GM19023 (cell line): ENCODE measurements around the gene MNAT1.
"Not testable (repeated sequence)": the region's sequence is repeated elsewhere in the genome, so short reads cannot be mapped to it uniquely, and the experiment has no call there.

Experiments
- ATAC-seq: cut with Tn5 transposase; IDR thresholded peaks from one replicate; pipeline ENCODE4 v1.9.1; 2021; ENCODE audit warnings: mild to moderate bottlenecking, moderate library complexity; ENCODE audit not compliant: unreplicated experiment

The MNAT1 gene

DNA sequence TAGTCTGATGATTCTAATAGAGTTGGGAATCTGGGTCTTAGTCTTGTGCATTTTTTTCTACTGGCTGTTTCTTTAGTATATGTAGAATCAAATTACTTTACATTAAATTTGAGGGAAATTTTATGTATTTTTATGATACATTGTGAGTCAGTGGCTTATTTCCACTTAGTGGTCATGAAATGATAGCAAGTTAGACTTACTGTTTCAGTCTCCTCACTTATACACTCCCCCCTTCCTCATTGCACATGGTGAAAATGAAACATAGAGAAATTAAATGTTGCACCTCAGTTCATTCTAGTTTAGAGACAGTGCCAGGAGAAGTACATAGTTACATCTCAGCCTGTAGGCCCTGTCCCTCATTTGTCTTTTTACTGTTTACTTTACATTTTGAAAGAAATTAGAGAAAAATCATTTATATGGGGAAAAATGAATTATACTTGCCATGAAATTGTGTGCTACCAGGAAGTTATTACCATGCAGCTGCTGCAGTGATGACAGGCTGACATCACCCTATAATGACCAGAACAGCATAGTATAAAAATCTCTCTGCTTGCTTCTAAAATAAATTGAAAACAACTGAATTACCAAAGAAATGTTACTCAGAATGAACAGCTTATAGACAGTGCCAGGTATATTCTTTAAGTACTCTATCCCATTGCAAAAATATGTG is 133.1 kb downstream of the MNAT1 start:
- no peak for ATAC-seq

DNA sequence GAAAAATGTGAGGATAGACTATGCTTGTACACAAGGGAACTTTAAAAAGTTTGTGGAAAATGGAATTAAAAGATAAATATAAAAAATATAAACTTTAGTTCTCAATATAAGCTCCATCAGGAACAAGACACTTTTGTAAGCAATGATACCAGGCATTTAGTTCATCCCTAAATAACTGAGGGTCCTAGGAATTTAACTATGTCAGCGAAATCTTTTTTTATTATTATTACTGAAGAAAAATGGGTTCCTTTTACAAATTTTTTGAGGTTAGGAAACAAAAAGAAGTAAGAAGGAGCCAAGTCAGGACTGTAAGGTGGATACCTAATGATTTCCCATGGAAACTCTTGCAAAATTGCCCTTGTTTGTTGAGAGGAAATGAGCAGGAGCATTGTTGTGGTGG is 143.6 kb downstream of the MNAT1 start:
- ATAC-seq: no peak

DNA sequence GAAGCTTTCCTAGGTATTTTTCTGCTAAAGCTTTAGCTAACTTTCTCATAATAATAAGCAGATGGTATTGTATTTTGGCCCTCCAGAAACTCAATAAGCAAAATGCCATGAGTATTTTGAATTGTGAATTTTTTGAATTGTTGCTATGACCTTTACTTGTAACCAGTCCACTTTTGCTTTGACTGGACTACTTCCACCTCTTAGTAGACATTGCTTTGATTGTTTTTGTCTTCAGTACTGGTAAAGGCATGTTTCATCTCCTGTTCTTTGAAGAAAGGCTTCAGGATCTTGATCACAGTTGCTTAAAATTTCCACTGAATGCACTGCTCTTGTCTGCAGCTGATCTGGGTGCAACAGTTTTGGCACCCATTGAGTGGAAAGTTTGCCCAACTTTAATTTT is 144.0 kb downstream of the MNAT1 start:
- ATAC-seq: no peak

DNA sequence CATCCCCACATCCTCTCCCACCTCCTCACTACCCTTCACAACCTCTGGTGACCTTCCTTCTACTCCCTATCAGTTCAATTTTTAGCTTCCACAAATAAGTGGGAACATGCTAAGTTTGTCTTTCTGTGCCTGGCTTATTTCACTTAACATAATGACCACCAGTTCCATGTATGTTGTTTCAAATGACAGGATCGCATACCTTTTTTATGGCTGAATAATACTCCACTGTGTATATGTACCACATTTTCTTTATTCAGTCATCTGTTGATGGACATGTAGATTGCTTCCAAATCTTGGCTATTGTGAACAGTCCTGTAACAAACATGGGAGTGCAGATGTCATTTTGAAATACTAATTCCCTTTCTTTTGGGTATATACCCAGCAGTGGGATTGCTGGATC is 147.7 kb downstream of the MNAT1 start:
- no peak for ATAC-seq

DNA sequence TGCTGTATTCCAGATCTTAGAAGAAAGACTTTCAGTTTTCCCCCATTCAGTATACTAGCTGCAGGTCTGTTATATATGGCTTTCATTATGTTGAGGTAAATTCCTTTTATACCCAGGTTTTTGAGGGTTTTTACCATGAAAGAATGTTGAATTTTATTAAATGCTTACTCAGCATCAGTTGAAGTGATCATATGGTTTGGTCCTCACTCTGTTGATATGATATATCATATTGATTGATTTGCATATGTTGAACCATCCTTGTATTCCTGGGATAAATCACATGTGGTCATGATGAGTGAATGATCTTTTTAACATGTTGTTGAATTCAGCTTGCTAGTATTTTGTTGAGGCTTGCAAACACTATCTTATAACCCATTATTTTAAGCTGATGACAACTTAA is 149.6 kb downstream of the MNAT1 start:
- ATAC-seq: no peak

DNA sequence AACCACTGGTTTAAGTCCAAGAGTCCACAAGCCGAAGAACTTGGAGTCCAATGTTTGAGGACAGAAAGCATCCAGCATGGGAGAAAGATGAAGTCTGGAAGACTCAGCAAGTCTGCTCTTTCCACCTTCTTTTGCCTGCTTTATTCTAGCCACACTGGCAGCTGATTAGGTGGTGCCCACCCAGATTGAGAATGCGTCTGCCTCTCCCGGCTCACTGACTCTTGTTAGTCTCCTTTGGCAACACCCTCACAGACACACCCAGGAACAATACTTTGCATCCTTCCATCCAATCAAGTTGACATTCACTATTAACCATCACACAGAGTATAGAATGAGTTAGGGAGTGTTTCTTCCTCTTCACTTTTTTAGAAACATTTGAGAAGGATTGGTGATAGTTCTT is 156.1 kb downstream of the MNAT1 start:
- not testable (repeated sequence) for ATAC-seq

DNA sequence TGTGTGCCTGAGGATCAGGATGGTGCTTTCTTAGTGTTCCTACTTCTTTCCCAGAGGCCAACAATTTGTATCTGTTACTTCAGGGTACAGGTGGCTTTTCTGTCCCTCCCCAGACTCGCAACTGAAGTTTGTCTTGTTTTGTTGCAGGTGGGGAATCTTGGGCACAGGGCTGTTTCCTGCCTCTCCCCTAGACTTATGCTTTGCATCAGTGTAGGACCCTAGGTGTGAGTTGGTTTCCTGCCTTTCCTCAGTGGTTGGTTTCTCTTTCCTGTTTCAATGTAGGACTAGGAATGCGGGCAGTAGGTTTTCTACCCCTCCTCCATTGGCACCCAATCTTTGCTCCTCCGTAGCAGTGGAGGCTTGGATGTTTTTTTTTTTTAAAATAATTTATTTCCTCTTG is 159.3 kb downstream of the MNAT1 start:
- no peak for ATAC-seq

DNA sequence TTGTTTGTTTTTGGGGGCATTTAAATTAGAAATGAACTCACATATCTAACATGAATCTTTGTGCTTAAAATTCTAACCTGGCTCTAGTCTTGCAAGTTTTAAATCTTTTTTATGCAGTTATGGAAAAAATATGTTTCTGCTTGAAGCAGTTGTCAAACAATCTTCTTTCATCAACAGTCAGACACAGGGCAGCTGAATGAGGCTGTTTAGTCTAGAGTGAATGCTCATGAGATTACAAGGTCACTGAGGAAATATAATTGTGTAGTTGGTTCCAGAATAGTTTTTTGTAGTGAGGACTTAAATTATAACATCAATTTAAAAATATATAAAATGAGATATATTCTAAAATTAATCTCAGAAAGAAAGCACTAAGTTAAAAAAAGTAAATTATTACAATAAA is 169.8 kb downstream of the MNAT1 start:
- no peak for ATAC-seq

DNA sequence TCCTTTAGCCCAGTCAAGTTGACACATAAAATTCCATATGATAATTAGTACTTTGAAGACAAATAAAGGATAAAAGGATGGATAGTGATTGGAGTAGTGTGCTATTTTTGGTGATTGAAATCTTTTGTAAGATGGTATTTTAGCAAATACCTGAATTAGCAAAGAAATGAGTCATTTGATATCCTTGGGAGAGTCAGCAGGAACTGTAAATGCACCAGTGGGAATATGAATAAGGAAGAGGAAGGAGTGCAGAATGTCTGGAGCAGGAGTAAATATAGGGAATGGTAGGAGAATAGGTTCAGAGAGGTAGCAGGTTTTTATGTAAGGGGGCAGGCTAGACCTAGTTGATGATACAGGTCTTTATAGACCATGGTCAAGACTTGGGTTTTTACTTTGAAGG is 171.4 kb downstream of the MNAT1 start:
- ATAC-seq: no peak

DNA sequence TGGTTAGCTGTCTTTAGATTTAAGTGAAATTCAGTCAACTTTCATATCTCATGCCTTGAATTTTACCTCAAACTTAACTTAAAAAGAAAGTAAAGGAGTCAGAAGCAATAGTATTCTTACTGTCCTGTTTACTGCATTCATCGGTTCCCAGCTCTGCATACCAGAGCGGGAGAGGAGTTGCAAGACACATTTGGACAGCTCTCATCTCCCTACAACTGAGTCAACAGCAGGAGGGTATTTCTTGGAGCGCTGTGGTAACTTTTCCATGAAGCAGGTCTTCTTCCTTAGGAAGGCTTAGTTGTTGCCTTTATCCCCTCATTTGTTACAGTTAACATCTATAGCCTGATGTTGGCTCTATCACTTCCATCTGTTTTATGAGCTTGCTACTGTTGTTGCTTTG is 181.2 kb downstream of the MNAT1 start:
- no peak for ATAC-seq

DNA sequence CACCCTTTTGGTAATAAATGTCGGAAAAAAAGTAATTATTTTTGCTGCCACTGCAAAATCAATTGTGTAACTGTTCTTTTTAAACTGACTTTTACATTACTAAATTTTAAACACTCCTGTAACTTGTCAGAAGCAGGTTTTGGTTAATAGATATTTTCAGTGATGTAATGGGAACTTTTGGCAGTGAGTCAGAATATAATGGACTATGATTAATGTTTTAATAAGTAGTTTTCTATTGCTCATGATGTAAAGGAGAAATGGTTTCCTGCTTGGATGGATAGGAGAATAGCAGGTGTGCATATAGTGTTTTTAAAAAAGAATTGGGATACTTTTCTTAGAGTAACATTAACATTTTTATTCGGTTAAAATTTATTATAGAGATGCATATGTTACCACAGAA is 187.5 kb downstream of the MNAT1 start:
- ATAC-seq: no peak

DNA sequence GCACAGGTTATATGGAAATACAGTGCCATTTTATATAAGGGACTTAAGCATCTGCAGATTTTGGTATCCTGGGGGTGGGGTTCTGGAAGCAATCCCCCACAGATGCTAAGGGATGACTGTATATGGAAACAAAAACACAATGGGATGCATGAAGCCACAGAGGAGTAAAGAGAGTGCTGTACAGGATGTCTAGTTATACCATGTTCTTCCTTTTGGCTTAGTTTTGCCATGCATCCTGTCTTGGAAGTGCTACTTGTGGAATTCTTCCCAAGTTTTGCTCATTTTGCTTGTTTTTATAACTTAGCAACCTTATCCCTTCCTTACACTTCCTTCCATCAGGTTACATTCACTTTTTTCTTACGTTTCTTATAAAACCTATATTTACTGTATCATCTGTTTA is 190.7 kb downstream of the MNAT1 start:
- ATAC-seq: no peak

DNA sequence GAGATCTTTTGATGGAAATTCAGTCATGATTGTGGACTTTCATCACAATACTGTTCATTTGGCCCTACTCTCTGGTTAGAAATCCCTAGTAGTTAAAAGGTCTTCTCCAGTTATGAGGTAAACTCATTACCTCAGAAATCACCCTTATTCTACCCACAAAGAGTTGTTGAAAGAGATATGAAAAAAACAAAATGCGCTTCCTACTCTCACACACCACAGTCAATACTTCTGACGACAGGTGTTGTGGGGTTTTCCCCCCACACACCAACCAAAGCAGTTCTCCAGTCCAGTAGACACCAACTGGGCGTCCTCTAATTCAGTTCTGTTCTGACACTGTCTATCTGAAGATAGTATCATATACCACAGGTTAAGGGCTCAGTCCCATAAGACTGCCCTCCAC is 191.4 kb downstream of the MNAT1 start:
- peak; percentile 100 for ATAC-seq

DNA sequence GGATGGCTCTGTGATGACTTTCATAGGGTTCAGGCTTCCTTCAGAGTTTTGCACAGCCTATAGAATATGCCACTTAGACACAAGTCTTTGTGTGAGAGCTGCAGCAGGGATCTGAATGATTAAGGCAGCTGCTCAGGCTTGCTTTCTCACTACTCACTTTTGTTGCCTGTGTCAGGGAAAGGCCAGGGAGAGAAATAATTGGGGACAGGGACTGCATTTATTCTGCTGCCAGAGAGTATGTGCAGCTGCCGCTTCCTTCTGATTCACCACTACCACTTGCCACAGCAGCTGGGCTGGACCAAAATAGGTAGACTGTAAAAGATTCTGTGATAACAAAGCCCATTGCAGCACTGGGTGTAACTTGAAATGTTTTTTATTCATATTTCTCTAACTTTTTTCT is 196.7 kb downstream of the MNAT1 start:
- ATAC-seq: no peak

DNA sequence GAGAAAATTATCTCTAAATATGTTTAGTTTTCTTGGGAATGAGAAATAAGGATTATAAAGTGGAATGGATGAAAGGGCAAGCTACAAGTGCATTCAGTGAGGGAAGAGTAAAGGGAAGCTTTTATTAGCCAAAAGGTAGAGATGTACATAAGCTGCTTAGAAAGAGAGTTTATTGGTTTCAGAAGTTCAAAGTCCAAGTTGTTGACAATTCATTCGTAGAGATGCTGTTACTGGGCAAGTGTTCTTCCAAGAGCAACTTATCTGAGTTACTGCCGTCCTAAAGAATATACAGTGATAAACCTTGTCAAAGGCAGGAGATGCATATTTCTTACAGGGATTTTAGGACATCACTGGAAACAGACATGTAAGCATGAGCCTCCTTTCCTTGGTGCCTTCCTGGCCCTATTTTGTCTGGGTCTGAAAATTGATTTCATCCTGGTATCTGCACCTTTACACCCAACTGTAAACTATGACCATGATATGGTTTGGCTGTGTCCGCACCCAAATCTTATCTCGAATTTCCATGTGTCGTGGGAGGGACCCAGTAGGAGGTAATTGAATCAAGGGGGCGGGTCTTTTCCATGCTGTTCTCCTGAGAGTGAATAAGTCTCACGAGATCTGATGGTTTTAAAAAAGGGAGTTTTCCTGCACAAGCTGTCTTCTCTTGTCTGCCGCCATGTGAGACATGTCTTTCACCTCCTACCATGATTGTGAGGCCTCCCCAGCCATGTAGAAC is 199.5 kb downstream of the MNAT1 start:
- no peak for ATAC-seq

DNA sequence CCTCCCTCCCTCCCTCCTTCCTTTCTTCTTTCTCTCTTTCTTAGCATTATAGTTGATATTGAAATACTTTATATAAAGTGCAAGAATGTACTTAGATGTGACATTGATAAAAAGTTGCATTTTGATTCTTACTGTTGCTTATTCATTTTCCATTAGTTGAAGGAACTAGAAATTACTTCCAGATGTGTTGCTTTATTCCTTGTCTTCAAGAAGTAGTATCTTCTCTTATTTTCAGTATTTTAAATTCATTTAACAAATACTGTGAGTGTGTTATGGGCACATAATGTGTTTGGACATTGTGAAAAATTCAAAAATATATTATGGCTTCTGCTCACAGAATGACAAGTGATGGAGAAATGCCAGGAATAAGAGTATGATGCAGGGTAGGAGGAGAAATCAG is 200.8 kb downstream of the MNAT1 start:
- no peak for ATAC-seq

DNA sequence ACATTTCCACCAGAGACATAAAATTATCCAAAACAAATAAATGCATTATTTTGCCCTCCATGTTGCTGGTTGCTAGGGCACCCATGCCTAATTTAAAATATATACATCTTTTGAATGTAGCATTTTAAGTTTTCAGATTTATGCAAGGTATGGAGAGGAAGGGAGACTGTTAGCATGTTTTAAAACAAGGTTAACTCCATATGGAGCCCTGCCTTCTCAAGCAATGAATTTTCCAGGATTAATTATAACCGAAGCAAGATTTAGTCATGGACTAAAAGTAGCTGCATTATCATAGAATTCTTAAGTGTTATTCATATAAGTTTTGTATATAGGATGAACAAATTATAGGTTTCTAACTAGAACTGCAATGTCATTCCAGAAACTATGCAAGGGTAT is 209.1 kb downstream of the MNAT1 start:
- no peak for ATAC-seq

DNA sequence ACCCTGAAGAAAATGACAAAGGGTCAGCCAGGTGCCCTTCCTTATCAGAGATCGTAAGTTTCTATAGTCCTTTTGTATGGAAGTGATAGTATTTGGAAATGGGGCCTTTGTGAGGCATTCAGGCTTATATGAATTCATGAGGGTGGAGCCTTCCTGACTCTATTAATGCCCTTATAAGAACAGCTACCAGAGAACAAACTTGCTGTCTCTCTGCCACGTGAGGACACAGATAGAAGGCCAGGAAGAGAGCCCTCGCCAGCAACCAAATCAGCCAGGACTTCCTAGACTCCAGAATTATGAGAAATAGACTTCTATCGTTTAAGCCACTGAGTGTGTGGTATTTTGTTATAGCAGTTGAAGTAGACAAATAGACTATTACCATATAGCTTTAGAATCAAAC is 209.6 kb downstream of the MNAT1 start:
- ATAC-seq: no peak

DNA sequence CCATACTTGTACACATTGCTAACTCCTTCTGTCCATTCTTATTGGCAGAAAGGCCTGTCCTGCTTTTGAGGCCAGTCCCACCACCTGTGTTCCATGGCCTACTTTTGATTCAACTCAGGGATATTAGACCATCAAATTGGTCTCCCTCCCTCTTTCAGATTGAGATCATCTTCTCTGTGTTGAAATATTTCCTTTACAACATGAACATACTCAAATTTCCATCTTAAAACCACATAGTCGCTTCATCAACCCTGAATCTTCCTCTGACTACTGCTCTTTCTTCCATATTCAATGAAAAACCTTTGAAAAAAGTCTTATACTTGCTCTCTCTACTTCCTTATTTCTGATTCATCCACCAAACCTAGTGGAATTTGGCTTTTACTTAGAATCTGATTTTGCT is 211.4 kb downstream of the MNAT1 start:
- ATAC-seq: no peak

DNA sequence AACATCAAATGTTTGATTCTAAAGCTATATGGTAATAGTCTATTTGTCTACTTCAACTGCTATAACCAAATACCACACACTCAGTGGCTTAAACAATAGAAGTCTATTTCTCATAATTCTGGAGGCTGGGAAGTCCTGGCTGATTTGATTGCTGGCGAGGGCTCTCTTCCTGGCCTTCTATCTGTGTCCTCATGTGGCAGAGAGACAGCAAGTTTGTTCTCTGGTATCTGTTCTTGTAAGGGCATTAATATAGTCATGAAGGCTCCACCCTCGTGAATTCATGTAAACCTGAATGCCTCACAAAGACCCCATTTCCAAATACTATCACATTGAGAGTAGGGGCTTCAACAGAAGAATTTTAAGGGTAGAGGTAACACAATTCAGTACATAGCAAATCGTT is 212.2 kb downstream of the MNAT1 start:
- ATAC-seq: no peak

DNA sequence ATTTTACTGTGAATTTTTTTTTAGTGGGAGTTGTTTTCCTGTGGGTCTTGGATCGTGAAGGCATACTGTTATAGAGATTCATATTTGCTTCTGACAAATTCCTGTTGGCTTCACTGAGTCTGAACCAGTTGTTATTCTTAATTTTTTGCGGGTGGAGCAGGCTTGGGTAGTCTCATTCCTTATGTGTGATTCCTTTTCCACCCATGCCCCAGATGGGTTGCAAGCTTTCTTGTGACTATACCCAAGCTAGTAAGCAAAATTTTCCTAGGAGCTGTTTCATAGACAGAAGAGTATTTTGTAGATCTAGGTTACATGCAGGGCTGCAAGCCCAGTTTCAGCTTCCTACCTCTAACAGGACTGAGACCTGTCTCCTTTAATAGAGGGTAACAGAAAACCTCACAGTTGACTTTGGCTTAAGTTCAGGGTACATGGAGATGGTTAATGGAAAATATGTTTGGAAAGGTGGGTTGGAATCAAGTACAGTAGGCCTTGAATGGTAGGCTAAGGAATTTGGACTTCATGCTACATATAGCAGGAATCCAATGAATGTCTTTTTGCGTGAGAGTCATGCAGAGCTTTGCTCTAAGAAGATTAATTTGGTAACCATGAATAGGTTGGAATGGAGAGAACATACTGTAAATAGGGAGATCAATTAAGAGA is 217.3 kb downstream of the MNAT1 start:
- ATAC-seq: no peak

DNA sequence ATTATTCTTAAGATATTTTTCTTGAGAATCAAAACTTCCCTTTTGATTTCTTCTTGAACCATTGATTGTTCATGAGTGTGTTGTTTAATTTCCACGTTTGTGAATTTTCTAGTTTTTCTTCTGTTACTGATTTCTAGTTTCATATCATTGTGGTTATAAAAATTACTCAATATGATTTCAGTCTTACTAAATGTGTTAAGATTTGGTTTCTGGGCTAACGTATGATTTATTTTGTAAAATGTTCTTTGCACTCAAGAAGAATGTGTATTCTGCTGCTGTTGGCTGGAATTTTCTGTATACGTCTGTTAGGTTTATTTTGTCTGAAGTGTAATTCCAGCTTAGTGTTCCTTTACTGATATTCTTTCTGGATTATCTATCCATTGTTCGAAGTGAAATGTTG is 221.6 kb downstream of the MNAT1 start:
- ATAC-seq: no peak
